ENCODE measurements around the gene ZP1. TPM values are rescaled to one million over a fixed set of nuclear protein-coding genes. Genes with fewer than 3 reads are reported as not detected.

The ZP1 gene
- total and polyA plus RNA-seq, 2 experiments from 2014 or later, result 1.0 to 1.3 TPM

DNA sequence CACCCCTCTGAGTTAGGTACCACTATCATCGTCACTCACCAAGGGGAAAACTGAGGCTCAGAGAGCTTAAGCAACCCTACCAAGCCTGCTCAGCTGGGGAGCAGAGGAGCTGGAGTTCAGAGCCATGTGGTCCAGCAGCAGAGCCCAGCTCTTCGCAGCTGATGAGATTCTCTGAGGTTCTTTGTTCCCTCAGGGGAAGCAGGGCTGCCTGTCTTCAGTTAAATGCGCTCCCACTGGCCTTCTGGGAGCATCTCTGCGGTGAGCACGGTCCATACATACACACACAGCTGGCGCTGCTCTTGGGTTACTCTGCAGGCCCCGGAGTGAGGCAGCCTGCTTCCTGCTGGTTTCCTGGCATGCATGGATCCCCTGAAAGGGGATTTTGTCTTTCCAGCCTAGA, 6.4 kb upstream of the ZP1 start:
- H3K9me2 ChIP-seq (ENCODE audit: insufficient read depth), result no peaks in the 10 kb centered on the region
- H3K79me2 ChIP-seq (ENCODE audit: insufficient read depth), result no peaks in the 10 kb centered on the region
- no peak for TF ChIP-seq EZH2 (IDR thresholded peaks at IDR 0.05; ENCODE audit: insufficient read depth, poor library complexity, severe bottlenecking)
- DNase-seq, result no peak
- no peaks in the 10 kb centered on the region for H3K4me1 ChIP-seq (ENCODE audit: insufficient read depth)
- H3K27me3 ChIP-seq (replicated peaks; ENCODE audit: insufficient read depth), result no peaks in the 10 kb centered on the region
- WGBS, 2 experiments (ENCODE audit: low coverage in 1 of 2, low lambda C conversion rate in 2 of 2, missing lambda C conversion rate in 2 of 2), result 17 to 21% methylated on average over 7 of the region's 7 CpGs
- no peaks in the 10 kb centered on the region for H3K36me3 ChIP-seq (ENCODE audit: low read depth)
- H3K27ac ChIP-seq, result no peak overlapping the region
- no peaks in the 10 kb centered on the region for H3F3A ChIP-seq (ENCODE audit: insufficient read depth)
- no peak overlapping the region for H3K9ac ChIP-seq
- H2AFZ ChIP-seq, result no peak overlapping the region
- H3K4me3 ChIP-seq, result no peak overlapping the region
- H4K20me1 ChIP-seq (ENCODE audit: insufficient read depth), result no peaks in the 10 kb centered on the region
- H3K9me3 ChIP-seq (ENCODE audit: low read depth), result no peaks in the 10 kb centered on the region
- H3K4me2 ChIP-seq (ENCODE audit: unreplicated experiment), result no peak overlapping the region
- in situ Hi-C loops (cut with MboI), result no loop called here

DNA sequence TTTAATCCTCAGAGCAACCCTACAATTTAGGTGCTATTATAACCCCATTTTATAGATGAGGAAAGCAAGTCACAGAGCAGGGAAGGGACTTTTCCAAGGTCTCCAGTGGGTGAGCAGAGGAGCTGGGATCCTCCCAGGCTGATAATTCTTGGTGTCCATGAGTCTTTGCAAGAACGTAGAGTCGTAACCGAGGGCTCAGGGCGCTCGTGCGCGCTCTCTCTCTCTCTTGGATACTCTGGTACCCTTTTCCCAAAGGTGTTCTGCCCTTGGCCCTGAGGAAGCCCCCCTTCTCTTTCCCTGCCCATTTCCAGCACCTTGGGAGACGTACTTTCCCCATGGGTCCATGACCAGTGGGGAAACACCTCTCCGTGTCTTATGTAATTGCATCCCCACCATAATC, 5.2 kb upstream of the ZP1 start:
- Histone ChIP-seq H3K9ac (no peak overlapping the region), H3K9me2 (ENCODE audit: insufficient read depth) (no peaks in the 10 kb centered on the region), H3K27ac (no peak overlapping the region), H3K36me3 (ENCODE audit: low read depth) (no peaks in the 10 kb centered on the region), H3K4me2 (ENCODE audit: unreplicated experiment) (no peak overlapping the region), H4K20me1 (ENCODE audit: insufficient read depth) (no peaks in the 10 kb centered on the region), H3K4me3 (no peak overlapping the region), H3K27me3 (replicated peaks; ENCODE audit: insufficient read depth) (no peaks in the 10 kb centered on the region), H3K9me3 (ENCODE audit: low read depth) (no peaks in the 10 kb centered on the region), H3K79me2 (ENCODE audit: insufficient read depth) (no peaks in the 10 kb centered on the region), H2AFZ (no peak overlapping the region), H3F3A (ENCODE audit: insufficient read depth) (no peaks in the 10 kb centered on the region), H3K4me1 (ENCODE audit: insufficient read depth) (no peaks in the 10 kb centered on the region)
- DNase-seq, result no peak
- 85 to 90% methylated on average over 9 of the region's 9 CpGs for WGBS, 2 experiments (ENCODE audit: low coverage in 1 of 2, low lambda C conversion rate in 2 of 2, missing lambda C conversion rate in 2 of 2)
- no peak for TF ChIP-seq EZH2 (IDR thresholded peaks at IDR 0.05; ENCODE audit: insufficient read depth, poor library complexity, severe bottlenecking)
- in situ Hi-C loops (cut with MboI), result no loop called here

DNA sequence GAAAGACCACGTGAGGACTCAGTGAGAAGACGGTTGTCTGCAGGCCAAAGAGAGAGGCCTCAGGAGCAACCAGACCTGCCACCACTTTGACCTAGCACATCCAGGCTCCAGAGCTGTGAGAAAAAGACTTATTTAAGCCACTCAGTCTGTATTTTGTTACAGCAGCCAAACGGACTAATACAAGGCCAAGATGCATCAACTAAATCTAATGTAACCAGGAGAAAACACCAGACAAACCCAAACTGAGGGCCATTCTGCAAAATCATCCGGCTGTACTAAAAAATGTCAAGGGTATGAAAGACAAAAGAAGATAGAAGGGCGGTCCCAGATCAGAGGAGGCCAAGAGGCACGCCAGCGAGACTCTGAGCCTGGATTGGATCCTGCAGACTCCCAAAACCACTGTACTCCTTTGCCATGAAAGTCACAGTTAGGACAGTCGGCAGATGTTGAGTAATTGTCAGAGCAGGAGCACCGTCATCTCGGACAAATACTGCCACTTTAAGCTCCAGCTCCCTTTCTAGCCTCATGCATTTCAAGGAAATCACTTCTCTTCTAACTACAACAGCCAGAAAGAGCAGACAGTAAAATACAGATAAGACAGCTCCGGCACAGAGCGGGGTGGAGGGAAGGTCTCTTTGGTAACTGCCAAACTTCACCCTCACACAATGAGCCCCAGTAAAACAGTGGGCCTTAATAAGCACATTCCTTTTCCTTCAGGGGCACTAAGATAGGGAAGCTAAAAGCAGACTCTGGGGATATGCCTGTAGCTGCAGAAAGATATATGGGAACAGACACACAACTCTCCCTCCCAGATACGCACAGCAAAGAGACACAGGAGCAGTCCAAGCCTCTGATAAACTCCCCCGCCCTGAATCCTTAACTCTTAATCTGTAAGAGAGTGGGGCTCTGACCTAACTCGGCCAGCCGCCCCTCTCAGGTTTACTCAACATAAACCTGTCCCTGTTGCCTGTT, 3.5 kb upstream of the ZP1 start:
- TF ChIP-seq EZH2 (IDR thresholded peaks at IDR 0.05; ENCODE audit: insufficient read depth, poor library complexity, severe bottlenecking) (no peak), EZH2phosphoT487 (IDR thresholded peaks at IDR 0.05; ENCODE audit: insufficient read depth, low read depth) (no peak)
- in situ Hi-C loops (cut with MboI), result no loop called here
- no peaks in the 10 kb centered on the region for H4K20me1 ChIP-seq (ENCODE audit: insufficient read depth)
- no peaks in the 10 kb centered on the region for H3F3A ChIP-seq (ENCODE audit: insufficient read depth)
- DNase-seq, result no peak
- H3K27ac ChIP-seq, result no peak overlapping the region
- no peaks in the 10 kb centered on the region for H3K9me2 ChIP-seq (ENCODE audit: insufficient read depth)
- no peaks in the 10 kb centered on the region for H3K79me2 ChIP-seq (ENCODE audit: insufficient read depth)
- no peak overlapping the region for H3K9ac ChIP-seq
- no peak overlapping the region for H3K4me2 ChIP-seq (ENCODE audit: unreplicated experiment)
- no peaks in the 10 kb centered on the region for H3K27me3 ChIP-seq (replicated peaks; ENCODE audit: insufficient read depth)
- H3K4me1 ChIP-seq (ENCODE audit: insufficient read depth), result no peaks in the 10 kb centered on the region
- H2AFZ ChIP-seq, result no peak overlapping the region
- no peak overlapping the region for H3K4me3 ChIP-seq
- 69 to 70% methylated on average over 16 of the region's 16 CpGs for WGBS, 2 experiments (ENCODE audit: low coverage in 1 of 2, low lambda C conversion rate in 2 of 2, missing lambda C conversion rate in 2 of 2)
- no peaks in the 10 kb centered on the region for H3K36me3 ChIP-seq (ENCODE audit: low read depth)
- no peaks in the 10 kb centered on the region for H3K9me3 ChIP-seq (ENCODE audit: low read depth)

DNA sequence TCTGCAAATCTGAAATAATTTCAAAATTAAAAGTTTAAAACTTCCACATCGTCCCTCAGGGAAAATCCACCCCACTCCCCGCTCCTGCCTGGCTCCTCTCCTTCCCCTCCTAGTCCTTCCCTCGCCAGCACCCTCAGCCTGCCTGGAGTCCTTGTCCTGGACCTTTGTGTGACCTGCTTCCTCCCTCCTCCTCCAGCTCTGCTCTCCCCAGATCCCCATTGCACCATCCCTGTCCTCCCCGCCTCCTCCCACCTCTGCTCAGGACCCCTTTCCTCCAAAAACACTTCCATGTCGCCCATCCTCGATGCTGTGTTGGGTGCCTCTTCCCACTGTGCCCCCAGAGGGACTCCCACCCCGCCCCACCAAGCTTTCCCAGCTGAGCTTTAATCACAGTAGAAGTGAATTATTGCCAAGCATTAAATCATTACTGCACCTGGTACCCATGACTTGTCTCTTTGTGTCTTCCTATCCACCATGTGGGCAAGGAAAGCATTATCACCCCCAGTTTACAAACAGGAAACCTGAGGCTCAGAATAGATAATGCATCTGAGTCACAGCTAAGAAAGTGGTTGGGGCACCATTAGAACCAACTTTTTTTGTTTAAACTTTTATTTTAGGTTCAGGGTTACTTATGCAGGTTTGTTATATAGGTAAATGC, 2.4 kb upstream of the ZP1 start:
- Histone ChIP-seq H3K9me2 (ENCODE audit: insufficient read depth) (no peaks in the 10 kb centered on the region), H3K4me2 (ENCODE audit: unreplicated experiment) (no peak overlapping the region), H3K9ac (no peak overlapping the region), H3K9me3 (ENCODE audit: low read depth) (no peaks in the 10 kb centered on the region), H3K27ac (no peak overlapping the region), H3K4me3 (no peak overlapping the region), H3K4me1 (ENCODE audit: insufficient read depth) (no peaks in the 10 kb centered on the region), H3K79me2 (ENCODE audit: insufficient read depth) (no peaks in the 10 kb centered on the region), H3K36me3 (ENCODE audit: low read depth) (no peaks in the 10 kb centered on the region), H3K27me3 (replicated peaks; ENCODE audit: insufficient read depth) (no peaks in the 10 kb centered on the region), H4K20me1 (ENCODE audit: insufficient read depth) (no peaks in the 10 kb centered on the region), H2AFZ (no peak overlapping the region), H3F3A (ENCODE audit: insufficient read depth) (no peaks in the 10 kb centered on the region)
- WGBS, 2 experiments (ENCODE audit: low coverage in 1 of 2, low lambda C conversion rate in 2 of 2, missing lambda C conversion rate in 2 of 2), result 40 to 45% methylated on average over 4 to 7 of the region's 7 CpGs
- in situ Hi-C loops (cut with MboI), result no loop called here
- no peak for DNase-seq
- TF ChIP-seq EZH2 (IDR thresholded peaks at IDR 0.05; ENCODE audit: insufficient read depth, poor library complexity, severe bottlenecking), result no peak
- TF ChIP-seq EZH2phosphoT487 (IDR thresholded peaks at IDR 0.05; ENCODE audit: insufficient read depth, low read depth), result no peak

All from GM23248 (cell line).